Measurements from ENCODE around the gene SEPTIN10.

DNA sequence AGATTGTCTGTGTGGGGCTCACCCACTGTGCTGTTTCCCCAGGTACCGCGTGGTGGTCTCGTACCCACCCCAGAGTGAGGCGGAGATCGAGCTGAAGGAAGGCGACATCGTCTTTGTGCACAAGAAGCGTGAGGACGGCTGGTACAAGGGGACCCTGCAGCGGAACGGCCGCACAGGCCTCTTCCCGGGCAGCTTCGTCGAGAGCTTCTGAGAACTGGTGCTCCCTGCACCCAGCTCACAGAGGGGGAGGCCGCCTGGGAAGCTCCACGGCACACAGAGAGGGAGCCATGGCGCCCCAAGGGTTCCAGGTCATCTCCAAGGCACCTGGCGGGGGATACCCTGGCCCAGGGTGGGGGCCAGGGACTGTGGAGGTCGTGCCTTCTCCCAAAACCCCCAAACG is 112.3 kb downstream of the SEPTIN10 start:
- TF ChIP-seq, protein P1, sequence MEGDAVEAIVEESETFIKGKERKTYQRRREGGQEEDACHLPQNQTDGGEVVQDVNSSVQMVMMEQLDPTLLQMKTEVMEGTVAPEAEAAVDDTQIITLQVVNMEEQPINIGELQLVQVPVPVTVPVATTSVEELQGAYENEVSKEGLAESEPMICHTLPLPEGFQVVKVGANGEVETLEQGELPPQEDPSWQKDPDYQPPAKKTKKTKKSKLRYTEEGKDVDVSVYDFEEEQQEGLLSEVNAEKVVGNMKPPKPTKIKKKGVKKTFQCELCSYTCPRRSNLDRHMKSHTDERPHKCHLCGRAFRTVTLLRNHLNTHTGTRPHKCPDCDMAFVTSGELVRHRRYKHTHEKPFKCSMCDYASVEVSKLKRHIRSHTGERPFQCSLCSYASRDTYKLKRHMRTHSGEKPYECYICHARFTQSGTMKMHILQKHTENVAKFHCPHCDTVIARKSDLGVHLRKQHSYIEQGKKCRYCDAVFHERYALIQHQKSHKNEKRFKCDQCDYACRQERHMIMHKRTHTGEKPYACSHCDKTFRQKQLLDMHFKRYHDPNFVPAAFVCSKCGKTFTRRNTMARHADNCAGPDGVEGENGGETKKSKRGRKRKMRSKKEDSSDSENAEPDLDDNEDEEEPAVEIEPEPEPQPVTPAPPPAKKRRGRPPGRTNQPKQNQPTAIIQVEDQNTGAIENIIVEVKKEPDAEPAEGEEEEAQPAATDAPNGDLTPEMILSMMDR (IDR thresholded peaks at IDR 0.05): no peak
- TF ChIP-seq, protein P2, sequence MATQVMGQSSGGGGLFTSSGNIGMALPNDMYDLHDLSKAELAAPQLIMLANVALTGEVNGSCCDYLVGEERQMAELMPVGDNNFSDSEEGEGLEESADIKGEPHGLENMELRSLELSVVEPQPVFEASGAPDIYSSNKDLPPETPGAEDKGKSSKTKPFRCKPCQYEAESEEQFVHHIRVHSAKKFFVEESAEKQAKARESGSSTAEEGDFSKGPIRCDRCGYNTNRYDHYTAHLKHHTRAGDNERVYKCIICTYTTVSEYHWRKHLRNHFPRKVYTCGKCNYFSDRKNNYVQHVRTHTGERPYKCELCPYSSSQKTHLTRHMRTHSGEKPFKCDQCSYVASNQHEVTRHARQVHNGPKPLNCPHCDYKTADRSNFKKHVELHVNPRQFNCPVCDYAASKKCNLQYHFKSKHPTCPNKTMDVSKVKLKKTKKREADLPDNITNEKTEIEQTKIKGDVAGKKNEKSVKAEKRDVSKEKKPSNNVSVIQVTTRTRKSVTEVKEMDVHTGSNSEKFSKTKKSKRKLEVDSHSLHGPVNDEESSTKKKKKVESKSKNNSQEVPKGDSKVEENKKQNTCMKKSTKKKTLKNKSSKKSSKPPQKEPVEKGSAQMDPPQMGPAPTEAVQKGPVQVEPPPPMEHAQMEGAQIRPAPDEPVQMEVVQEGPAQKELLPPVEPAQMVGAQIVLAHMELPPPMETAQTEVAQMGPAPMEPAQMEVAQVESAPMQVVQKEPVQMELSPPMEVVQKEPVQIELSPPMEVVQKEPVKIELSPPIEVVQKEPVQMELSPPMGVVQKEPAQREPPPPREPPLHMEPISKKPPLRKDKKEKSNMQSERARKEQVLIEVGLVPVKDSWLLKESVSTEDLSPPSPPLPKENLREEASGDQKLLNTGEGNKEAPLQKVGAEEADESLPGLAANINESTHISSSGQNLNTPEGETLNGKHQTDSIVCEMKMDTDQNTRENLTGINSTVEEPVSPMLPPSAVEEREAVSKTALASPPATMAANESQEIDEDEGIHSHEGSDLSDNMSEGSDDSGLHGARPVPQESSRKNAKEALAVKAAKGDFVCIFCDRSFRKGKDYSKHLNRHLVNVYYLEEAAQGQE (IDR thresholded peaks at IDR 0.05; ENCODE audit: insufficient read depth in 1 of 2, low read depth in 2 of 2, low read length in 1 of 2): no peak
- TF ChIP-seq POLR2AphosphoS5 (IDR thresholded peaks at IDR 0.05; ENCODE audit: low read depth, low read length) (no peak), TCF7L2 (IDR thresholded peaks at IDR 0.05; ENCODE audit: low read depth, low read length) (no peak), SIN3A (IDR thresholded peaks at IDR 0.05; ENCODE audit: borderline replicate concordance, insufficient read depth, low read depth, low read length) (no peak)
